Hematopoietic multipotent progenitor cell treated with erythropoietin and hydrocortisone succinate and interleukin-3 and kit ligand, for 15 days (in vitro differentiated cells): Measurements from ENCODE around the gene GPR137.
A peak's percentile ranks its signal among the peaks of the same experiment; 100 is the strongest.
"Not testable (repeated sequence)": the region's sequence is repeated elsewhere in the genome, so short reads cannot be mapped to it uniquely, and the experiment has no call there.

Experiments used
- DNase-seq: peaks from one replicate; pipeline ENCODE4 v3.0.0-alpha.2; 2015; ENCODE audit warnings: low spot score

The GPR137 gene

DNA sequence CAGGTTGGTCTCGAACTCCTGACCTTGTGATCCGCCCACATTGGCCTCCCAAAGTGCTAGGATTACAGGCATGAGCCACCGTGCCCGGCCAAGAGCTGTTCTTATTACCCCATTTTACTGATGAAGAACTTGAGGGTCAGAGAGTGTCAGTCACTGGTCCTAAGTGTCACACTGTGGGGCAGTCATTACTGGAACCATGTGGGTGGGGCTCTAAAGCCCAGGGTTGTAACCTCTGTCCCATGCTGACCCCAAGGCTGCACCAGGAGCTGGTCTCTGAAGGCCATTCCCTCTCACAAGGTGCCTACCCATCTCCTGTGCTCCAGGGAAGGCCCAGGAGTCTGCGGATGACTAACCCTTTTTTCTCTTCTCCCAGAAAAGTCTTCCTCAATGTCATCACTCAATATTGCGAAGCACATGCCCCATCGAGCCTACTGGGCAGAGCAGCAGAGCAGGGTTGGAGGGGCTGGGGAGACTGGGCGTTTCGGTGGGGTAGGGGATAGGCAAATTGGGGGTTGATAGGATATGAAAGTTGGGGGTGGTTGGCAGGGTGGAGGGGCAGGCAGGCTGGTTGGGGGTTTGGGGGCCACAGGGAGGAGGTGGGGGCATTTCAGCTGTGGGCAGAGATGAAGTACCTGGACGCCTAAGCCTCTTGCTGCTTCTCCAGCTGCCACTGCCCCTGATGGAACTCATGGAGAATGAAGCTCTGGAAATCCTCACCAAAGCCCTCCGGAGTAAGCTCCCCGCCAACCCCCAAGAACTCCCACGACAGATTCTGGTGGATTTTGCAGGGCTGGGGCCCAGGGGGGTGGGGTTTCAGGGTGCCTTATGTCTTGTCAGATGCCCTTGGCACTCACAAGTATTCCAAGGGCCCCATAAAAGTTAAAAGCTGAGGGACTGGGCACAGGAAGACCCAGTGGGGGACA lies 17.7 kb downstream of the GPR137 start:
- DNase-seq = no peak

DNA sequence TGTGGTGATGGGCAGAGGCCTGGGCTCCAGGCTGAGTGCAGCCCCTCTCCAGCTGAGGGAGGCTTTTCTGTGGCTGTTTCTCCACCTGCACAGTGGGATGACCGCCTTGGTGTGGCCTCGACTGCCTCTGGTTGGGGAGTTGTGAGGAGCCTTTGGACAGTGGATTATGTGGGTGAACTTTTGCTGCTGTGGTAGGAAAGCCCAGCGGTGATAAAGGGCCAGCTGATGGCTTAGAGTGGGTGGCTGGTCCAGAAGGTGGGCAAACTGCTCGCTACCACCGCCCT lies 18.3 kb downstream of the GPR137 start:
- DNase-seq = no peak

DNA sequence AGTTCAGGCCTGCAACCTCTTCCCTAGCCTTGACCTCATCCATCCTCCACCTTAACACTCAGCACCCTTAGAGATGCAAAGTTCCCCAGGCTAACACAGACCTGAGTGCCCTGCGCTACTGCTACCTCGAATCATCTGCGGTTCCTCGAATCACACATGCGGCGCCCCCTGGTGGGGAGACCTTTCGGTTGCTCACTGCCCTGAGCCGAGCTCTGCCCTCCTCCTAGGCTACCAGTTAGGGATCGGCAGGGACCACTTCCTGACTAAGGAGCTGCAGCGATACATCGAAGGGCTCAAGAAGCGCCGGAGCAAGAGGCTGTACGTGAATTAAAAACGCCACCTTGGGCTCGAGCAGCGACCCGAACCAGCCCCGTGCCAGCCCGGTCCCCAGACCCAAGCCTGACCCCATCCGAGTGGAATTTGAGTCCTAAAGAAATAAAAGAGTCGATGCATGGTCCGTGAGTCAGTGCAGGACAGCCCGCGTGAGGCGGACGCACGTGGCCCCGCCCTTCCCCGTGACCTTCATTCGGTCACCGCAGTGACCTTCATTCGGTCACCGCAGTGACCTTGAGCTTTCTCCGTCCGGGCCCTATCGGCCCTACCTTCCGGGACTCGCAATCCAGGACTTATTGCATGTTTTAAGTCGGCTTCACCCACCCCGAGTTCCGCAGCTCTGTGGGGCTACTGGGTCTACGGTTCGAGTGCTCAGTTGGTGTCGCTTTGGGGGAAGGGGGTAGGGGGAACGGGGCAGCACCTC lies 18.8 kb downstream of the GPR137 start:
- peak; percentile 94 for DNase-seq

DNA sequence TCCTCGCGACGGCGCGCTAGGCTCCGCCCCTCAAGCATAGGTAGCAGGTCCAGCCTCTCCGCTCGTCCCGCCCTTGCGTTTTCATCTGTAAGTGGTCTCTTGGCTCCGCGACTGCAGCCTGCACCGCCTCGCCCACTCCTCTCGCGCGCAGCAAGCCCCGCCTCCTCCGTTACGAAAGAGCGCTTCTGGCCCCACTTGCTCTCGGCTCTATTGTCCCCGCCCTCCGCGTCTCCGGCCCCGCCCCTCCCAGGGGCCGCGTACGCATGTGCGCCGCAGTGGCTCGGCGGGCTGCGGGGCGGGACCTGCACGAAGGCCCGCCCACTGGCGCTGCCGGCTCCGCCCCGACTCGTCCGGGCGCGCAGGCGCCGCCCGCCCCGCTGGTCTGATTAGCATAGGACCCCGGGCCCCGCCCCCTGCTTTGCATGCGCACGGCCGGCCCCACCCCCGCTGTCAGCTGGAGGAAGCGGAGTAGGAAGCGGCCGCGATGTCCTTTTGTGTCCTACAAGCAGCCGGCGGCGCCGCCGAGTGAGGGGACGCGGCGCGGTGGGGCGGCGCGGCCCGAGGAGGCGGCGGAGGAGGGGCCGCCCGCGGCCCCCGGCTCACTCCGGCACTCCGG lies 19.5 kb downstream of the GPR137 start, which contains the start of gene ESRRA:
Gene ESRRA, plus strand, starts transcription at position 450 of the 616 bp plus-strand sequence. CDS start 1,656 bp downstream, outside the sequence.
- peak; percentile 98 for DNase-seq

DNA sequence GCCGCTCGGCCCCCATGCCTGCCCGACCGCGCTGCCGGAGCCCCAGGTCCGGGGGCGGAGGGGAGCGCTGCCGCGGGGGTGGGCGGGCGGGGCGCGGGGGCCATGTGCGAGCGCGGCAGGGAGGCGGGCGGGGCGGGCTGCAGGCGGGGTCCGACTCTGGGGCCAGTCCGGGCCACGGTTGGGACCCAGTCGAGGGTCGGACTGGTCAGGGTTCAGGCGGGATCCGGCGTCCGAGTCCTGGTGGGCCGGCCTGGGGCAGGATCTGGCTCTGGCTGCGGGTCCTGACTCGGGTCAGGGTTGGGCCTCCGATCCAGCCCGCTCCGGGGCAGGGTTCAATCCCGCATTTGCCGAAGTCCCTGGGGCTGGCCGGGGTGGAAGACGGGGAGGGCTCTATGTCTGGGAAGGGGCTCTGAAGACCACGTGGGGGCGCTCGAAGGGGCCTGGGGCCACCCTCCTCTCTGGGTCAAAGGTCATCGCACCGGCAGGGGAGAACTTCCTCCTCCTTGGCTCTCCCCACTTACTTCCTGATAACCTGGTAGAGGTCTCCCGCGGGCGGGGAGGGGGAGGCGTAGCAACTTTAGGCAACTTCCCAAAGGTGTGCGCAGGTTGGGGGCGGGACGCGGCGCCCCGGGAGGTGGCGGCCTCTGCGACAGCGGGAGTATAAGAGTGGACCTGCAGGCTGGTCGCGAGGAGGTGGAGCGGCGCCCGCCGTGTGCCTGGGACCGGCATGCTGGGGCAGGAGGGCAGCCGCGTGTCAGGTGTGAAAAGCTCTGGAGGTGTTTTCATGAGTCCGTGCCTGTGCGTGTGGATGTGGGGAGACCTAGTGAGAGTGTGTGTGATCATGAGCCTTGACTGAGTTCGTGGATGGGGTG lies 20.3 kb downstream of the GPR137 start:
- peak; percentile 59 for DNase-seq

DNA sequence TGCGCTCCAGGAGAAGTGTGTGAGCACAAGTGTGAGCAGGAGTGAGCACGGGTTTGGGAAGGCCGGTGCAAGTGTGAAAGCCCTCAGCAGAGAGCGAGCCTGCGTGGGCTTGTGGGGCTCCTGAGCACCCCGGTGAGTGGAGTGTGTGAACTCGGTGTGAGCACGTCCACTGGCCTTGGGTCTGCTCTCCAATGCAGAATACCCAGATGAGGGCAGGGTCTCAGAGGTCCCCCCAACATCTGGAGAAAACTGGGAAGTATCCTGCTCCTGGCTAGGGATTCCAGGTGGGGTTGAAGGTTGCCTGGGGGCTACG lies 20.9 kb downstream of the GPR137 start:
- no peak for DNase-seq

DNA sequence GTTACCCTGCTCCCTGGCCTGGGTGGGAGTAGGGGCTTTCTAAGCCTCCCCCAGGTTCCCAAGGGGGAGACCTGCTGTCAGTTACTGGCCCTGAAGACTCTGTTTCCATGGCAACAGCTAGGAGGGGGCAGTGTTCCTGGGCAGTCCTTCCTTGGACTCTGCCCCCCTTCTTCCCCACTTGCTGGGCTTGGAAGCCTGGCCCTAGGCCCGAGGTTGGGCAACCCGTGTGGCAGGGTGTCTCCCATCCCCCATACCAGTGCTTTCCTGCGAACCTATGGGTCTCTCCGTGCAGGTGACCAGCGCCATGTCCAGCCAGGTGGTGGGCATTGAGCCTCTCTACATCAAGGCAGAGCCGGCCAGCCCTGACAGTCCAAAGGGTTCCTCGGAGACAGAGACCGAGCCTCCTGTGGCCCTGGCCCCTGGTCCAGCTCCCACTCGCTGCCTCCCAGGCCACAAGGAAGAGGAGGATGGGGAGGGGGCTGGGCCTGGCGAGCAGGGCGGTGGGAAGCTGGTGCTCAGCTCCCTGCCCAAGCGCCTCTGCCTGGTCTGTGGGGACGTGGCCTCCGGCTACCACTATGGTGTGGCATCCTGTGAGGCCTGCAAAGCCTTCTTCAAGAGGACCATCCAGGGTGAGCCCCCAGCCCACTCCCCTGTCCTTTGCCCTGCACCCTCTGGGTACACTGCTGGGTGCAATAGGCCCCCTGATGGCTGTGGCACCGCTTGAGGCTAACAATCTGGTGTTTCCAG lies 21.4 kb downstream of the GPR137 start:
- no peak for DNase-seq

DNA sequence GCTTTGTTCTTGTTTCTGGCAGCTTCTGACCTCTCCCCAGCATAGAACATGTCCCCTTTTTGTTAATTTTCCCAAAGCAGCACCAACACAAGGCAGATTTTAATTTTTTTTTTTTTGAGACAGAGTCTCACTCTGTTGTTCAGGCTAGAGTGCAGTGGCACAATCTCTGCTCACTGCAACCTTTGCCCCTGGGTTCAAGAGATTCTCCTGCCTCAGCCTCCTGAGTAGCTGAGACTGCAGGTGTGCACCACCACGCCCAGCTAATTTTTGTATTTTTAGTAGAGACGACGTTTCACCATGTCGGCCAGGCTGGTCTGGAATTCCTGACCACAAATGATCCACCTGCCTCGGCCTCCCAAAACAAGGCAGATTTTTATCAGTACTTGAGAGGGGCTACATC lies 22.1 kb downstream of the GPR137 start:
- DNase-seq = not testable (repeated sequence)

DNA sequence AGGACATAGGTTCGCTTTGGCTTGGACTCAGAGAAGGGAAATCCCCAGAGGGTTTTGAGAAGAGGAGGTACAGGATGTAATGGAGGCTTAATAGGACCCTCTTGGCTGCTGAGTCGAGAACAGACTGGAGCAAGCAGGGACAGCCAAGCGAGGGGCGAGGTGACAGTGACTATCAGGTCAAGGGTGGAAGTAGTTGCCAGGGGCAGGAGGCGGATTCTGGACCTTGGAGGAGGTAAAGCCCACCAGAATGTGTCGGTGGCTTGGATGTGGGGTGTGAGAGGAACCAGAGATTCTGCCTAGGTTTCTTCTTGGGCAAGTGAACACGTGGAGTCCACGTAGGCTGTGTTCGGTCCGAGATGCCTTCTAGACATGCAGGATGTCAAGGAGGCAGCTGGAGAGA lies 27.3 kb downstream of the GPR137 start:
- no peak for DNase-seq

DNA sequence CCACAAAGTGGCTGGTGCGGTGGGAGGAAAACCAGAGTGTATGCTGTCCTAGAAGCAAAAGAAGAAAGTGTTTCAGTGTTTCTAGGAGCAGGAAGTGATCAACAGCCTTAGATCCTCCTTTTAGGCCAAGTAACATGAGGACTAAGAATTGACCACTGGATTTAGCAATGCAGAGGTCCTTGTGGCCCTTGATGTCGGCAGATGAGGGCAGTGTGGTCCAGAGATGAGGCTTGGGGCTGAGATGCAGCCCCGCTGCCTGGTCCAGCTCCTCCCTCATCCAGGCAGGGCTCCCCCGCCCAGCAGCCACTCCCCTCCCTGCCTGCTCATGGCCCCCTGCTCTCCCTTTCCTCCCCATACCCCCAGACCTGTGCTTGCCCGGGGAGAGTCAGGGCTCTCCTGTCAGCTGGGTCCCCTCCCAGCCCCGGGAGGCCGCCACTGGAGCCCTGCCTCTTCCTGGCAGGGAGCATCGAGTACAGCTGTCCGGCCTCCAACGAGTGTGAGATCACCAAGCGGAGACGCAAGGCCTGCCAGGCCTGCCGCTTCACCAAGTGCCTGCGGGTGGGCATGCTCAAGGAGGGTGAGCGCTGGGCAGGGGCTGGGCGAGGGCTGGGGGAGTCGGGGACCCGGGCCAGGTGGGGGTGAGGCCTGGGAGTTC lies 28.0 kb downstream of the GPR137 start:
- no peak for DNase-seq

DNA sequence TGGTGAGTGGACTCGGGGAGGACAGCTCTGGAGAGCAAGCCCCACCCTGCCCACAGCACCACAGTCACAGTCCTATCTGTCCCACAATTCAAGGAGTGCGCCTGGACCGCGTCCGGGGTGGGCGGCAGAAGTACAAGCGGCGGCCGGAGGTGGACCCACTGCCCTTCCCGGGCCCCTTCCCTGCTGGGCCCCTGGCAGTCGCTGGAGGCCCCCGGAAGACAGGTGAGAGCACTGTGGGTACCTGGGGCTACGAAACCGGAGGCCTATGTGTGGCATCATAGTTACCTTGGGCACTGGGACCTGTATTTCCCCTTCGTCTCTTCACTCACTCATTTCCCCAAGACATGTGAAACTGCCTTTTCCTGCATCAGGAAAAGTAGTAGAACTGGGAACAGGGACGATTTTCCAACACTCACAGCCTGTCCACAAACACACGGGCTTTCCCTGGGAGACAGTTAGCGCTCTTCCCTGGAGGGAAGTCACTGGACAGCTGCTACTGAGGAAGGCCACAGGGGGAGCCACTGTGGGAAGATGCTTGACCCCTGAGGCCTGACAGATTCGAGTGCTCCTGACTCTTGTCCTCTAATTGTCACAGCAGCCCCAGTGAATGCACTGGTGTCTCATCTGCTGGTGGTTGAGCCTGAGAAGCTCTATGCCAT lies 28.6 kb downstream of the GPR137 start:
- DNase-seq = no peak

DNA sequence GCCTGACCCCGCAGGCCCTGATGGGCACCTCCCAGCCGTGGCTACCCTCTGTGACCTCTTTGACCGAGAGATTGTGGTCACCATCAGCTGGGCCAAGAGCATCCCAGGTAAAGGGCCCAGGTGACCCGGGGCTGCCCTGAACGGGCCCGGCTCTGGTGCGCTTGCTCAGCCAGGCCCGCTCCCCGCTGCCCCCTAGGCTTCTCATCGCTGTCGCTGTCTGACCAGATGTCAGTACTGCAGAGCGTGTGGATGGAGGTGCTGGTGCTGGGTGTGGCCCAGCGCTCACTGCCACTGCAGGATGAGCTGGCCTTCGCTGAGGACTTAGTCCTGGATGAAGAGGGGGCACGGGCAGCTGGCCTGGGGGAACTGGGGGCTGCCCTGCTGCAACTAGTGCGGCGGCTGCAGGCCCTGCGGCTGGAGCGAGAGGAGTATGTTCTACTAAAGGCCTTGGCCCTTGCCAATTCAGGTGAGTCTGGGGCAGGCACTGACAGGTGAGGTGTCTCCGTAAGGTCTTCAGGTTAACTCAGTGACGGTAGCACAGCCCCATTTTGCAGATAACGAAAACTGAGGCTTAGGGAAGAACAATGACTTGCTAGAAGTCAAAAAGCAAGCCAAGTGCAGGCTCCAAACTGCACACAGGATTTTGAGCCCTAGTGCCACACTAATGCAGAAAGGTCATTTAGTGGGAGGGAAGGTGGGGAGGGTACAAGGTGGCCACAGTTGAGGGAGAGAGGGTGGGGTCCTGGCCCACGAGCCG lies 29.3 kb downstream of the GPR137 start:
- no peak for DNase-seq

DNA sequence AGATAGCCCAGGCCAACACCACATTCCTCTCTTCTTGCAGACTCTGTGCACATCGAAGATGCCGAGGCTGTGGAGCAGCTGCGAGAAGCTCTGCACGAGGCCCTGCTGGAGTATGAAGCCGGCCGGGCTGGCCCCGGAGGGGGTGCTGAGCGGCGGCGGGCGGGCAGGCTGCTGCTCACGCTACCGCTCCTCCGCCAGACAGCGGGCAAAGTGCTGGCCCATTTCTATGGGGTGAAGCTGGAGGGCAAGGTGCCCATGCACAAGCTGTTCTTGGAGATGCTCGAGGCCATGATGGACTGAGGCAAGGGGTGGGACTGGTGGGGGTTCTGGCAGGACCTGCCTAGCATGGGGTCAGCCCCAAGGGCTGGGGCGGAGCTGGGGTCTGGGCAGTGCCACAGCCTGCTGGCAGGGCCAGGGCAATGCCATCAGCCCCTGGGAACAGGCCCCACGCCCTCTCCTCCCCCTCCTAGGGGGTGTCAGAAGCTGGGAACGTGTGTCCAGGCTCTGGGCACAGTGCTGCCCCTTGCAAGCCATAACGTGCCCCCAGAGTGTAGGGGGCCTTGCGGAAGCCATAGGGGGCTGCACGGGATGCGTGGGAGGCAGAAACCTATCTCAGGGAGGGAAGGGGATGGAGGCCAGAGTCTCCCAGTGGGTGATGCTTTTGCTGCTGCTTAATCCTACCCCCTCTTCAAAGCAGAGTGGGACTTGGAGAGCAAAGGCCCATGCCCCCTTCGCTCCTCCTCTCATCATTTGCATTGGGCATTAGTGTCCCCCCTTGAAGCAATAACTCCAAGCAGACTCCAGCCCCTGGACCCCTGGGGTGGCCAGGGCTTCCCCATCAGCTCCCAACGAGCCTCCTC lies 30.2 kb downstream of the GPR137 start:
- not testable (repeated sequence) for DNase-seq

DNA sequence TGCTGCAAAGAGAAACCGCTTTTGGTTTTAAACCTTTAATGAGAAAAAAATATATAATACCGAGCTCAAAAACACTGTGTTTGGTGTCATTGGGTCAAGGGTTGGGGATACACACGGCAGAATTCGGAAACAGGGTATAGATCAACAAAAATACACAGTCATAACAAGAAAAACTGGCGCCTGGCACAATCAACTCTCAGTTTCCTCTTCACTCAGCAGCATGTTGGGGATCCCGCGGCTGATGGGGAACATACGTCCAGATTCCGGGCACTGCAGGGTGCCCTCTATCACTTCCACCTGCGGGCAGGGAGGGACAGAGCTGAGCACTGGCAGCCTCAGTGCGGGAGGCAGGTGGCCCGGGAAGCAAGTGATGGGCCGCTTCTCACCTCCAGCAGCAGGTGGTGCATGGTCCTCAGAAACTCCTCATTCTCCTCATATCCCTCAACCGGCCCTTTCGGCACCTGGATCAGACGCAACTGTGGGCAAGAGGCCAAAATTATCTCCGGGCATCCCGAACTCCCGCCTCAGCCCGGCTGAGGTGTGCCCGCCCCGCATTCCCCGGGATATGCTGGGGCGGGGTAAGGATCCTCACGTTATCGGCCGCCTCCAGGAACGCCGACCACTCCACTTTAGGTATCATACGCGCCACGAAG lies 31.1 kb downstream of the GPR137 start:
- DNase-seq = peak; percentile 54

DNA sequence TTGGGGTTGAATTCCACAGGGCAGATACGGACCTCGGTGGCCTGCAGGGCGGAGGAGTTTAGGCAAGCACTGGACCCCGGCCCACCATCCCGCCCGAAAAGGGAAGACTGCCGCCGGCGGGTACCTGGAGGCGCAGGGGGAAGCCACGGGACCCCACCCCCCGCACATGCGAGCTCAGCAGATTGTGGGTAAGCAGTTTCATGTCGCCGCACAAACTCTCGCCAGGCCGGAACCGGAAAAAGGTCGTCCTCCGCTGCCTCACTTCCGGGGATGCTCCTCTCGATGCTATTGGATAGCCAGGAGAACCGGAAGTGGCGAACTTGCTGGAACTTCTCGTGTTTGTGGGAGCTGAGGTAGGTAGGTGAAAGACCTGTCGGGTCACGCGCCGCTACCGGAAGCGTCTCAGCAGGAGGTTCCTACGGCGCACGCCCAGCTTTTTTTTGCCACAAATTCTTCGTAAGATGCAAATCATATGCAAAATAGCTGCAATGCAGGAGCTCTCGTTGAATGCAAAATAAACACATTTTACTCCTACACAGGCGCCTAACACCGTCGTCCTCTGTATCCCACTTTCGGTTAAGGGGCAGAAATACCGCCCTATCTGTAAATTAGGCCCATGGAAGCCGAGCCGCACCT lies 31.8 kb downstream of the GPR137 start, which contains the start of gene TRMT112:
Gene TRMT112, minus strand, starts transcription at position 235 of the 636 bp plus-strand sequence. Its CDS starts 33 bp downstream, at position 202.
- DNase-seq = peak; percentile 97

DNA sequence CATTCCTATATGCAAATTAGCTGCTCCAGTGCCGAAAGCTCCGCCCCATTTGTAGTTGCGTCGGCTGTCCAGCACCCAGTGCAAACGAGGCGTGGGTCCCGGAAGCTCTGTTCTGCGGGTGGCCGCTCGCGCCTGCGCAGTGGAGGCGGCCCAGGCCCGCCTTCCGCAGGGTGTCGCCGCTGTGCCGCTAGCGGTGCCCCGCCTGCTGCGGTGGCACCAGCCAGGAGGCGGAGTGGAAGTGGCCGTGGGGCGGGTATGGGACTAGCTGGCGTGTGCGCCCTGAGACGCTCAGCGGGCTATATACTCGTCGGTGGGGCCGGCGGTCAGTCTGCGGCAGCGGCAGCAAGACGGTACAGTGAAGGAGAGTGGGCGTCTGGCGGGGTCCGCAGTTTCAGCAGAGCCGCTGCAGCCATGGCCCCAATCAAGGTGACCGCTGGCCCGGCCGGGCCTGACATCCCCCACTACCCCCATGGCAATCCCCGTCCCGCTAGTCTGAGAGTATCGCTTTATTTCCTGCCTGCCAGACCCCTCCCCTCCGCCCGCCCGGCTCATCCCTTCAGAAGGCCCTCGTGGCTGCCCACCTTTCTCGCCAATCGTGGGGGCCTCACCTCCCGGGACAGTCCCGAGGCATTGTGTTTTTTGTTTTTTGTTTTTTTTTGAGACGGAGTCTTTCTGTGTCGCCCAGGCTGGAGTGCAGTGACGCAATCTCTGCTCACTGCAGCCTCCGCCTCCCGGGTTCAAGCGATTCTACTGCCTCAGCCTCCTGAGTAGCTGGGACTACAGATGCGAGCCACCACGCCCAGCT lies 32.5 kb downstream of the GPR137 start, which contains the start of gene PRDX5:
Gene PRDX5, plus strand, starts transcription at position 161 of the 805 bp plus-strand sequence. Its CDS starts 95 bp downstream, at position 256.
- DNase-seq = peak; percentile 99
